Skin epidermis (tissue), 12 donors: ENCODE data around the gene DMAC2L.
A peak's percentile ranks its signal among the peaks of the same experiment; 100 is the strongest.

ENCODE experiments used
- H3K27ac ChIP-seq, 21 experiments: fragments of 200-600 bp; sonication (generic) in 11 of 21; one replicate each; pipeline ENCODE4 v1.5.0; 2020; ENCODE audit warnings: mild to moderate bottlenecking in 3 of 21, inconsistent platforms in 2 of 21, moderate library complexity in 2 of 21
- H3K4me3 ChIP-seq, 7 experiments: fragments of 200-600 bp; sonication (generic) in 2 of 7; one replicate each; pipeline ENCODE4 v1.5.0; 2020; ENCODE audit warnings: inconsistent platforms in 2 of 7, mild to moderate bottlenecking in 2 of 7, moderate library complexity in 1 of 7

DMAC2L gene

GRCh38 chr14:50320283-50320682 is 8.2 kb downstream of the DMAC2L start:
- Histone ChIP-seq H3K4me3 (peak overlapping the region in 1 of 7 experiments; percentile 16), H3K27ac (peak overlapping the region in 17 of 21 experiments; percentile 24 to 68 (median 60))

DNA sequence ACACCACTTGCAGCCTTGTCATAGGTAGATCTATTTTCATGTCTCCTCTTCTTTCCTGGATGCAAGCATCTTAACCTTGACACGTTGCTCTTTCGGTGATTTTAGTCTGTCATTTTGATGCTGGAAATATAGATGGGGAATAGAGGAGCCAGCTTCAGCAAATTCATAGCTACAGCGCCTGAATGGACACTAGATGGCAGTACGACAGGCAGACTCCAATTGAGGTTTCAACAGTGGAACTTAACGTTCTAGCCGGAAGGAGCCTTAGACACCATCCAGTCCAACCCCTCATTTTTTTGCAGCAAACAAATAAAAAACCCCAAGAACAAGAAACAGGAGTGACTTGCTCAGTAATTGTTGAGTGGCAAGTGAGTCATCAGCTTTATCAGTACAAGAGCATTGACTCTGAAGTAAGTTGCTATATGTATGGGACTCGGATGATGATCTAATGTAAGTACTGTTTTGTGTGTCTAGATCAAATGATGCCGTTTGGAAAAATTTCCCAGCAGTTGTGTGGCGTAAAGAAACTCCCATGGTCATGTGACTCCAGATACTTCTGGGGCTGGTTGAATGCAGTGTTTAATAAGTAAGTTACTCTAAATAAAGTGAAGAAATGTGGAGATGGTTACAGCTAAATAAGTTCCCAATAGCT is 9.0 kb downstream of the DMAC2L start:
- peak overlapping the region in 19 of 21 experiments; percentile 20 to 76 (median 61) for H3K27ac ChIP-seq
- H3K4me3 ChIP-seq, result peak overlapping the region in 2 of 7 experiments; percentile 4 to 16

GRCh38 chr14:50331596-50331995 is 19.5 kb downstream of the DMAC2L start:
- Histone ChIP-seq H3K4me3 (no peak overlapping the region), H3K27ac (no peak overlapping the region)

GRCh38 chr14:50333014-50333509 is 20.9 kb downstream of the DMAC2L start:
- Histone ChIP-seq H3K27ac (no peak overlapping the region), H3K4me3 (no peak overlapping the region)

DNA sequence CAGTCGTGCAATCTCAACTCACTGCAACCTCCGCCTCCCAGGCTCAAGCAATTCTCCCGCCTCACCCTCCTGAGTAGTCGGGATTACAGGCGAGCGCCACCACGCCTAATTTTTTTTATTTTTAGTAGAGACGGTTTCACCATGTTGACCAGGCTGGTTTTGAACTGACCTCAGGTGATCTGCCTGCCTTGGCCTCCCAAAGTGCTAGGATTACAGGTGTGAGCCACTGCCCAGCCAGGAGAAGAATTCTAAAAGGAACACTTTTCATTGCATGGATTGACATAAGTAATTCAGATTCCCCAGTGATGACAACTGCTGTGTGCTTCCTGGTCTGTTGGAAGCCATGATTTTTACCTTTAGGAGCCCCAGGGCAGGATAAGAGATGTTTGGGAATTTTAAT is 22.1 kb downstream of the DMAC2L start:
- Histone ChIP-seq H3K4me3 (no peak overlapping the region), H3K27ac (peak overlapping the region in 4 of 21 experiments; percentile 1 to 84 (median 80))

GRCh38 chr14:50335389-50335788 is 23.3 kb downstream of the DMAC2L start:
- H3K27ac ChIP-seq, result peak overlapping the region in 19 of 21 experiments; percentile 24 to 84 (median 58)
- no peak overlapping the region for H3K4me3 ChIP-seq

GRCh38 chr14:50335989-50336824 is 24.1 kb downstream of the DMAC2L start:
- H3K27ac ChIP-seq, result peak overlapping the region in 19 of 21 experiments; percentile 24 to 84 (median 59)
- H3K4me3 ChIP-seq, result no peak overlapping the region

DNA sequence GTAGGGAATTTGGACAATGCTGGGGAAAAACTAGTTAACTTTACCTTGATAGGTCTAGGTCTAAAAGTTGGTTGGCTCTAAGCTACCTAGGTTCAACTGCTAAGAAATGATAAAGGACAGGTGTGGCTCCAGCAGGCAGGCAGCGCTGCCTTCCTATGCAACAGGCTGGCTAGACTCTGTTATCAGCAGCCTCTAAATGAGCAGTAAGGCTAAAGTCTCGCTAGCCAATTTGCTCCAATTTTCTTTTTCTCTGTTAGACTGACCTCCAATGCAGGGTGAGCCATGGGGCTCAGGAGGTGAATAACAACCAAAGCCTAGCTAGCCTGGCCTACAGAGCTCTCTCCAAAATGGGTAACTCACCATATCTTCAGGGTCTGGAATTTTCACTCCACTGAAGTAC is 26.5 kb downstream of the DMAC2L start:
- no peak overlapping the region for H3K4me3 ChIP-seq
- H3K27ac ChIP-seq, result no peak overlapping the region

GRCh38 chr14:50339178-50339804 is 27.2 kb downstream of the DMAC2L start:
- Histone ChIP-seq H3K27ac (no peak overlapping the region), H3K4me3 (no peak overlapping the region)

DNA sequence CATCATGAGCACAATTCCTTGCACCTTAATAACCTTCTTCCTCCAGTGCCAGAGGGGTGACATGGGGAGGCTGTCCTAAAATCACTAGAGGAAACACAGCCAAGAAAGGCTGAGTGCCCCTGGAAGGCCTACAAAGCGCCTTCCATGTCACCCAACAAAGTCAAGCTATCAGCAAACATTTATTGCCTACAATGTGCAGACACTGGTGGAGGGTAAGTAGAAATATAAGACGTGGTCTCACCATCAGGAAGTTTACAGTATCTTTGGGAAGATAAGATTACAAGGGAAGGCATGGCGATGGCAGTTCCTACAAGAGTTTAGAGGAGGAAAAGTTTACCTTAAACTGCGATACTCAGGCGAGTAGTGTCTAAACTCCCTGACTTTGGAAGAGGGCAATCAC is 27.9 kb downstream of the DMAC2L start:
- Histone ChIP-seq H3K27ac (no peak overlapping the region), H3K4me3 (no peak overlapping the region)

GRCh38 chr14:50340963-50341362 is 28.8 kb downstream of the DMAC2L start:
- Histone ChIP-seq H3K4me3 (no peak overlapping the region), H3K27ac (peak overlapping the region in 2 of 21 experiments; percentile 29 to 69)

GRCh38 chr14:50342221-50343078 is 30.3 kb downstream of the DMAC2L start:
- H3K4me3 ChIP-seq, result peak overlapping the region in 1 of 7 experiments; percentile 11
- H3K27ac ChIP-seq, result peak overlapping the region in 14 of 21 experiments; percentile 5 to 73 (median 47)

DNA sequence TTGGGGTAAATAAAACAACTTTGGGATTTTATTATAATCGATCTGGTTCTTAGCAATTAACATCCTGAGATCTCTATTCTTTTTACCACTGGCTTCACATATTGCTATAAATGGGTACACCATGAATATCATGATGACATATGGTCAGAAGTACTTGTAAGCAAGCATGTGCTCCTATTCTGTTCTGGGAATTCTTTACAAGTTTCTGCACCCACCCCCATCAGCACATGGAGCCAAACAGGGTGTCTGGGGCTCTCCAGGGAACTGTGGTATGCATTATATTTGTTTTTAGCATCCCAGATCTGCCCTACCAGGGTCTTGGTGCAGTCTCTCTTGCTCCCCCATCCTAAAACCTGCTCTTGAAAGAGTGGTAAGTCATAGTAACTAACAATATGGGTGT is 31.3 kb downstream of the DMAC2L start:
- Histone ChIP-seq H3K4me3 (no peak overlapping the region), H3K27ac (peak overlapping the region in 3 of 21 experiments; percentile 30 to 69 (median 45))

GRCh38 chr14:50344116-50344775 is 32.1 kb downstream of the DMAC2L start:
- Histone ChIP-seq H3K4me3 (no peak overlapping the region), H3K27ac (peak overlapping the region in 4 of 21 experiments; percentile 2 to 59 (median 32))

- peak overlapping the region in 4 of 21 experiments; percentile 2 to 59 (median 32) for H3K27ac ChIP-seq
- no peak overlapping the region for H3K4me3 ChIP-seq
These were observed 32.9 kb downstream of the DMAC2L start for GRCh38 chr14:50344876-50345563.

DNA sequence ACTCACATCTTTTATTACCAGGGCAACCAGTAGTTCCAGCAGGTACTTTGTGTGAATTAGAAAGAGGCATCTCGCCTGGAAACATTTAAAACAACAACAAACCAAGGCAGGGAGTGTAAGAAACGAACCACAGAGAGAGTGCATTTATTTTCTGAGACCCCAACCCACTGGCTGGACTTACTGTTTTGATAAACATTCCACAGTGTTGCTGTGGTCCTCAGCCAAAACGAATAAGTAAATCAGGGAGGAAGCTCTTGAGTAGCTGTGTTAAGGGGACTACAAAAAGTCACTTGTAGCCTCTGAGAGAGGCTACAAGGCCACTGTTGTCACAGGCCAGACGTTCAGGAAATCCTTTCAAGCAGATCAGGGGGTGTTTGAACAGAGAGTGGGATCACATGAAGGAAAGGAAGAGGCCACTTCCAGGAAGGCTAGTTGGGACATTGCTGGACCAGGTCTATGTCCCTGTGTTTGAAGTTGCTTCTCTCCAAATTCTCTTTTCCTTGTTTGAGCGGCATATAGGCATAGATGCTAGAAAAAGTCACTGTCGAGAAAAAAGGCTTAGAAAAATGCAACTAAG is 33.8 kb downstream of the DMAC2L start:
- Histone ChIP-seq H3K4me3 (no peak overlapping the region), H3K27ac (peak overlapping the region in 4 of 21 experiments; percentile 25 to 60 (median 36))

GRCh38 chr14:50347521-50347920 is 35.4 kb downstream of the DMAC2L start:
- H3K4me3 ChIP-seq, result no peak overlapping the region
- peak overlapping the region in 1 of 21 experiments; percentile 68 for H3K27ac ChIP-seq

GRCh38 chr14:50348933-50349332 is 36.8 kb downstream of the DMAC2L start:
- Histone ChIP-seq H3K27ac (peak overlapping the region in 3 of 21 experiments; percentile 31 to 68 (median 33)), H3K4me3 (no peak overlapping the region)
